ENCODE measurements around the gene LYPD8.

- TF ChIP-seq CTCF (IDR thresholded peaks at IDR 0.05) (no peak), POLR2A (IDR thresholded peaks at IDR 0.05) (no peak), EP300 (IDR thresholded peaks at IDR 0.05) (no peak), POLR2AphosphoS5 (IDR thresholded peaks at IDR 0.05) (no peak)
These were observed 41.3 kb downstream of the LYPD8 start for GRCh38 chr1:248714248-248714647.
